Prostate gland (tissue), 2 donors: Measurements from ENCODE around the gene TOMM40L. TPM values are rescaled to one million over a fixed set of nuclear protein-coding genes. Genes with fewer than 3 reads are reported as not detected.

ENCODE experiments used
- DNase-seq: peaks from one replicate; pipeline ENCODE4 v3.0.0-alpha.2; 2019; ENCODE audit warnings: low spot score
- H3K27ac ChIP-seq, 2 donors: fragments of 200-600 bp; sonication (generic); 2 replicates each; pipeline ENCODE4 v1.5.1; 2017 to 2019
- H3K27me3 ChIP-seq: fragments of 200-600 bp; sonication (generic); replicated peaks from 2 replicates; pipeline ENCODE4 v1.5.1; 2019; ENCODE audit not compliant: insufficient read depth
- H3K36me3 ChIP-seq, 2 donors: fragments of 200-600 bp; sonication (generic); 1 replicate in 1 of 2; 2 replicates in 1 of 2; pipeline versions ENCODE4 v1.5.1 to v1.8.1; 2017 to 2019
- H3K4me1 ChIP-seq: fragments of 200-600 bp; sonication (generic); replicated peaks from 2 replicates; pipeline ENCODE4 v1.5.1; 2019
- H3K4me3 ChIP-seq, 2 donors: fragments of 200-600 bp; sonication (generic); 2 replicates each; pipeline ENCODE4 v1.5.1; 2017 to 2019
- H3K9me3 ChIP-seq: fragments of 200-600 bp; sonication (generic); 2 replicates; pipeline ENCODE4 v1.5.1; 2017
- CTCF ChIP-seq, 4 experiments: fragments of 200-600 bp in 2 of 4; fragments of 450-650 bp in 2 of 4; sonication (generic) in 2 of 4; IDR thresholded peaks; 1 replicate in 3 of 4; 2 replicates in 1 of 4; pipeline ENCODE4 v1.5.1; 2016 to 2019; ENCODE audit warnings: antibody characterized with exemption in 4 of 4, mild to moderate bottlenecking in 2 of 4, moderate library complexity in 2 of 4
- POLR2A ChIP-seq: fragments of 450-650 bp; IDR thresholded peaks from one replicate; pipeline ENCODE4 v1.6.1; 2016; ENCODE audit warnings: antibody characterized with exemption, mild to moderate bottlenecking
- POLR2AphosphoS5 ChIP-seq: sonication (generic); formaldehyde crosslinking; IDR thresholded peaks from one replicate; pipeline ENCODE4 v1.6.1; 2017; ENCODE audit warnings: antibody characterized with exemption
- WGBS: methylation state at CpG from one replicate; pipeline ENCODE4 v1.1.5; 2018; 5-methylcytosine and 5-hydroxymethylcytosine counted together
- intact Hi-C: fragments of 100-400 bp; cut with DNase I; formaldehyde crosslinking; loops from one replicate; pipeline ENCODE4 v1.14.2; 2022
- total RNA-seq, 2 donors: library from RNA; depleted of rRNA; stranded (reverse); fragments of >200 nt; gene quantifications; one replicate each; pipeline ENCODE4 v1.1.0, GENCODE V29; 2016

Gene TOMM40L
- total RNA-seq, 2 donors from 2014 or later = 7.5 to 15.6 TPM

- Histone ChIP-seq H3K27me3 (no peaks in the 10 kb centered on the region), H3K9me3 (no peaks in the 10 kb centered on the region), H3K36me3 (peaks cover 0 to 3% of the 10 kb centered on the region in 2 donors), H3K4me3 (no peak overlapping the region), H3K27ac (peak overlapping the region in 1 of 2 donors; percentile 71), H3K4me1 (peaks cover 4% of the 10 kb centered on the region)
- intact Hi-C loops = loop anchor here (5.0 kb wide), 1 partner anchor 139 kb away; the partner anchor contains the start of gene CFAP126
- TF ChIP-seq POLR2A = no peak
- no peak for TF ChIP-seq POLR2AphosphoS5
- TF ChIP-seq CTCF (IDR thresholded peaks at IDR 0.05) = no peak
- WGBS = 82% methylated on average over 7 of the region's 7 CpGs
- DNase-seq = no peak
Observed at GRCh38 chr1:161228032-161228431, 2.2 kb downstream of the TOMM40L start.

- WGBS = 52% methylated on average over 3 of the region's 3 CpGs
- no peak for DNase-seq
- Histone ChIP-seq H3K4me1 (peaks cover 4% of the 10 kb centered on the region), H3K4me3 (no peak overlapping the region), H3K9me3 (no peaks in the 10 kb centered on the region), H3K27me3 (no peaks in the 10 kb centered on the region), H3K27ac (no peak overlapping the region), H3K36me3 (peaks cover 0 to 3% of the 10 kb centered on the region in 2 donors)
- intact Hi-C loops = loop anchor here (5.0 kb wide), 1 partner anchor 137 kb away; the partner anchor contains the start of gene CFAP126
- TF ChIP-seq POLR2AphosphoS5 = no peak
- TF ChIP-seq CTCF (IDR thresholded peaks at IDR 0.05) = no peak
- TF ChIP-seq POLR2A = no peak
Observed at GRCh38 chr1:161229896-161230295, 4.0 kb downstream of the TOMM40L start.

- intact Hi-C loops = no loop called here
- H3K4me1 ChIP-seq = peaks cover 4% of the 10 kb centered on the region
Observed at GRCh38 chr1:161230762-161231161, 4.9 kb downstream of the TOMM40L start.

GRCh38 chr1:161233102-161233501, 7.2 kb downstream of the TOMM40L start:
- H3K27ac ChIP-seq = no peak overlapping the region
- WGBS = 82% methylated on average over 9 of the region's 9 CpGs
- no peak for TF ChIP-seq POLR2AphosphoS5
- no peak for TF ChIP-seq POLR2A
- intact Hi-C loops = no loop called here
- H3K4me1 ChIP-seq = no peaks in the 10 kb centered on the region
- H3K36me3 ChIP-seq = peaks cover 0 to 3% of the 10 kb centered on the region in 2 donors
- no peaks in the 10 kb centered on the region for H3K27me3 ChIP-seq
- no peak overlapping the region for H3K4me3 ChIP-seq
- no peak for DNase-seq
- no peaks in the 10 kb centered on the region for H3K9me3 ChIP-seq

More at GRCh38 chr1:161230762-161231161, 4.9 kb downstream of the TOMM40L start:
- no peak for DNase-seq
- no peak for TF ChIP-seq CTCF (IDR thresholded peaks at IDR 0.05)
- H3K4me3 ChIP-seq = no peak overlapping the region
- H3K9me3 ChIP-seq = no peaks in the 10 kb centered on the region
- H3K27ac ChIP-seq = no peak overlapping the region
- H3K27me3 ChIP-seq = no peaks in the 10 kb centered on the region
- H3K36me3 ChIP-seq = peaks cover 0 to 3% of the 10 kb centered on the region in 2 donors
- 91% methylated on average over 7 of the region's 7 CpGs for WGBS

GRCh38 chr1:161235957-161236775, 10.3 kb downstream of the TOMM40L start:
- DNase-seq = no peak
- H3K4me3 ChIP-seq = no peak overlapping the region
- H3K4me1 ChIP-seq = no peaks in the 10 kb centered on the region
- H3K27ac ChIP-seq = no peak overlapping the region
- H3K27me3 ChIP-seq = no peaks in the 10 kb centered on the region
- WGBS = 80% methylated on average over 5 of the region's 5 CpGs
- TF ChIP-seq CTCF (IDR thresholded peaks at IDR 0.05) = no peak
- no peak for TF ChIP-seq POLR2AphosphoS5
- no peak for TF ChIP-seq POLR2A
- no peaks in the 10 kb centered on the region for H3K36me3 ChIP-seq
- intact Hi-C loops = no loop called here
- H3K9me3 ChIP-seq = no peaks in the 10 kb centered on the region
